K562 (cell line): ENCODE measurements around the gene KMT2C.
A peak's percentile ranks its signal among the peaks of the same experiment; 100 is the strongest.

Experiments
- FOXJ3 ChIP-seq: sonication (generic); formaldehyde crosslinking; IDR thresholded peaks from 2 replicates; pipeline ENCODE4 v1.4.0; 2020; ENCODE audit warnings: mild to moderate bottlenecking, missing genetic modification reagents
- HDAC2 ChIP-seq: fragments of 450-650 bp; IDR thresholded peaks from 2 replicates; pipeline ENCODE4 v1.6.1; 2016; ENCODE audit warnings: mild to moderate bottlenecking
- HNRNPUL1 ChIP-seq: fragments of 200-400 bp; formaldehyde crosslinking; IDR thresholded peaks from 2 replicates; pipeline ENCODE4 v1.6.1; 2017; ENCODE audit warnings: low read length
- NRF1 ChIP-seq, 2 experiments: fragments of 450-650 bp; IDR thresholded peaks in 1 of 2; conservative IDR thresholded peaks in 1 of 2; 2 replicates each; pipeline ENCODE4 v1.6.1; 2014; ENCODE audit warnings: mild to moderate bottlenecking in 2 of 2
- POLR2AphosphoS5 ChIP-seq: IDR thresholded peaks from 2 replicates; pipeline ENCODE4 v1.6.1; 2011; ENCODE audit warnings: mild to moderate bottlenecking, low read depth, low read length, moderate library complexity; ENCODE audit not compliant: control insufficient read depth, insufficient read depth
- RFX5 ChIP-seq: IDR thresholded peaks from 2 replicates; pipeline ENCODE4 v1.6.1; 2011; ENCODE audit warnings: low read depth, mild to moderate bottlenecking, improper control_type of control experiment, low read length
- SIN3A ChIP-seq, 2 experiments: fragments of 150-350 bp in 1 of 2; IDR thresholded peaks; 2 replicates each; pipeline ENCODE4 v1.6.1; 2011 to 2016; ENCODE audit warnings: borderline replicate concordance in 2 of 2, low read depth in 2 of 2, low read length in 2 of 2, mild to moderate bottlenecking in 2 of 2, moderate library complexity in 2 of 2; ENCODE audit not compliant: control insufficient read depth in 1 of 2
- SP2 ChIP-seq: IDR thresholded peaks from 2 replicates; pipeline ENCODE4 v1.6.1; 2011; ENCODE audit warnings: mild to moderate bottlenecking, low read depth, low read length, moderate library complexity; ENCODE audit not compliant: poor library complexity, severe bottlenecking; ENCODE audit errors: extremely low read depth
- ZFP36 ChIP-seq: fragments of 150-350 bp; IDR thresholded peaks from 2 replicates; pipeline ENCODE4 v1.6.1; 2018; ENCODE audit warnings: low read length, low read depth; ENCODE audit not compliant: partially characterized antibody
- ZNF436 ChIP-seq: fragments of 250-450, 450-650 bp; sonication (Bioruptor Pico); formaldehyde crosslinking; IDR thresholded peaks from 2 replicates; pipeline ENCODE4 v1.7.0; 2020; ENCODE audit warnings: mild to moderate bottlenecking
- TF ChIP-seq, protein P1 (sequence below), 3 experiments: IDR thresholded peaks in 2 of 3; conservative IDR thresholded peaks in 1 of 3; 2 replicates each; pipeline ENCODE4 v1.5.1; 2011 to 2012; ENCODE audit warnings: low read length in 3 of 3, mild to moderate bottlenecking in 3 of 3, control low read depth in 2 of 3, improper control_type of control experiment in 1 of 3, inconsistent platforms in 1 of 3, low read depth in 1 of 3, mixed read lengths in 1 of 3, moderate library complexity in 1 of 3; ENCODE audit not compliant: insufficient read depth in 2 of 3
- TF ChIP-seq, protein P2 (sequence below): fragments of 250-450 bp; sonication (Bioruptor Pico); IDR thresholded peaks from 2 replicates; pipeline ENCODE4 v1.5.0; 2022; ENCODE audit warnings: mild to moderate bottlenecking

DNA sequence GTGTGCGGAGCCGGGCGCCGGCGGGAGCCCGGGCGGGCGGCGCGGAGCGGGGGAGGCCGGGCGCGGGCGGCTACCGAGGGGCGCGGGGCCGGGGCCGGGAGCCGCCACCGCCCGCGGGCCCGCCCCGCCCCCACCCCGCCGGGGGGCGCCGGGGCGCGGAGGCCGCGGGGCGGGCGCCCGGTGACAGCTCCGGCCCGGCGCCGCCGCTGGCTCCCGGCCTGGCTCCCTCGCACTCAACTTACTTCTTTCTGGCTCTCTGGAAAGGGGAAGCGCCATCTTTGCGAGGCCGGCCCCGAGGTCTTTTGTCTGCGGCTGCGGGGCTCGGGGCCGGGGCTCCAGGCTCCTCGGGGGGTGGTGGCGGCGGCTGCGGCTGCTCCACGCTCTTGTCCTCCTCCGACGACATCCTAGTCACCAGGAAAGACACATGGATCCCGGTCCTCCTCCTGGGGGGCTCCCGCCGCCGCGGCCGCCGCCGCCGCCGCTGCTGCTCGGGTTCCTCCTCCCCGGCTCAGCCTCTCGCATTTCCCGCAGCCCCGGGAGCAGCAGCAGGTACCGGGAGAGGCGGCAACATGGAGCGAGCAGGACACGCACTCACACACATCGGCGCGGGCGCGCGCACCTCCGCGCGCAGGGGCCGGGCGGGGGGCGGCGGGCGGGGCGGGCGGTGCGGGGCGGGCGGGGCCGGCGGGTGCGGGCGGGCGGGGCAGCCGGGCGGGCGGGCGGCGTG, at the start of gene KMT2C:
- TF ChIP-seq POLR2AphosphoS5 (peak; percentile 56; the same call in 1 of the 2 replicates), HNRNPUL1 (no peak), HDAC2 (no peak), FOXJ3 (CRISPR knock-in tag) (no peak), NRF1 (conservative IDR thresholded peaks at IDR 0.05 in 1 of 2, IDR thresholded peaks at IDR 0.05 in 1 of 2) (peak; percentile 78 to 79), ZFP36 (no peak), SIN3A (IDR thresholded peaks at IDR 0.05; ENCODE audit: borderline replicate concordance in 2 of 2, control insufficient read depth in 1 of 2, low read depth in 2 of 2, low read length in 2 of 2) (peak in 1 of 2 experiments; percentile 40; a peak in 1 of 4 replicates), SP2 (no peak), RFX5 (no peak), ZNF436 (CRISPR knock-in tag) (no peak)
- TF ChIP-seq, protein P1, sequence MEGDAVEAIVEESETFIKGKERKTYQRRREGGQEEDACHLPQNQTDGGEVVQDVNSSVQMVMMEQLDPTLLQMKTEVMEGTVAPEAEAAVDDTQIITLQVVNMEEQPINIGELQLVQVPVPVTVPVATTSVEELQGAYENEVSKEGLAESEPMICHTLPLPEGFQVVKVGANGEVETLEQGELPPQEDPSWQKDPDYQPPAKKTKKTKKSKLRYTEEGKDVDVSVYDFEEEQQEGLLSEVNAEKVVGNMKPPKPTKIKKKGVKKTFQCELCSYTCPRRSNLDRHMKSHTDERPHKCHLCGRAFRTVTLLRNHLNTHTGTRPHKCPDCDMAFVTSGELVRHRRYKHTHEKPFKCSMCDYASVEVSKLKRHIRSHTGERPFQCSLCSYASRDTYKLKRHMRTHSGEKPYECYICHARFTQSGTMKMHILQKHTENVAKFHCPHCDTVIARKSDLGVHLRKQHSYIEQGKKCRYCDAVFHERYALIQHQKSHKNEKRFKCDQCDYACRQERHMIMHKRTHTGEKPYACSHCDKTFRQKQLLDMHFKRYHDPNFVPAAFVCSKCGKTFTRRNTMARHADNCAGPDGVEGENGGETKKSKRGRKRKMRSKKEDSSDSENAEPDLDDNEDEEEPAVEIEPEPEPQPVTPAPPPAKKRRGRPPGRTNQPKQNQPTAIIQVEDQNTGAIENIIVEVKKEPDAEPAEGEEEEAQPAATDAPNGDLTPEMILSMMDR (IDR thresholded peaks at IDR 0.05 in 2 of 3, conservative IDR thresholded peaks at IDR 0.05 in 1 of 3; ENCODE audit: insufficient read depth in 2 of 3, low read depth in 1 of 3, low read length in 3 of 3): no peak
- TF ChIP-seq, protein P2, sequence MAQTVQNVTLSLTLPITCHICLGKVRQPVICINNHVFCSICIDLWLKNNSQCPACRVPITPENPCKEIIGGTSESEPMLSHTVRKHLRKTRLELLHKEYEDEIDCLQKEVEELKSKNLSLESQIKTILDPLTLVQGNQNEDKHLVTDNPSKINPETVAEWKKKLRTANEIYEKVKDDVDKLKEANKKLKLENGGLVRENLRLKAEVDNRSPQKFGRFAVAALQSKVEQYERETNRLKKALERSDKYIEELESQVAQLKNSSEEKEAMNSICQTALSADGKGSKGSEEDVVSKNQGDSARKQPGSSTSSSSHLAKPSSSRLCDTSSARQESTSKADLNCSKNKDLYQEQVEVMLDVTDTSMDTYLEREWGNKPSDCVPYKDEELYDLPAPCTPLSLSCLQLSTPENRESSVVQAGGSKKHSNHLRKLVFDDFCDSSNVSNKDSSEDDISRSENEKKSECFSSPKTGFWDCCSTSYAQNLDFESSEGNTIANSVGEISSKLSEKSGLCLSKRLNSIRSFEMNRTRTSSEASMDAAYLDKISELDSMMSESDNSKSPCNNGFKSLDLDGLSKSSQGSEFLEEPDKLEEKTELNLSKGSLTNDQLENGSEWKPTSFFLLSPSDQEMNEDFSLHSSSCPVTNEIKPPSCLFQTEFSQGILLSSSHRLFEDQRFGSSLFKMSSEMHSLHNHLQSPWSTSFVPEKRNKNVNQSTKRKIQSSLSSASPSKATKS (CRISPR knock-in tag): no peak
